ENCODE measurements around the gene CRACR2A. TPM values are rescaled to one million over a fixed set of nuclear protein-coding genes. Genes with fewer than 3 reads are reported as not detected.

Gene CRACR2A
- total RNA-seq, 1 experiment from 2014 or later: 0.92 TPM

GRCh38 chr12:3772380-3772779 is 19.5 kb upstream of the CRACR2A start:
- BruUV-seq (replicated peaks): no TSS peak
- intact Hi-C loops (cut with micrococcal nuclease; ENCODE audit: unreplicated experiment) (loop anchor here (10.0 kb wide), 1 partner anchor 108 kb away; no protein-coding TSS in a partner anchor), in situ Hi-C loops (cut with HindIII; ENCODE audit: low pct_unique_long_range_greater_than_20kb, low sequenced_read_pairs) (no loop called here)
- ChIA-PET POLR2A (no interaction called here), CTCF (no interaction called here)
- ATAC-seq (no peak), DNase-seq (ENCODE audit: low read depth, low spot score) (no peak)
- H3K36me3 ChIP-seq (ENCODE audit: control insufficient read depth, insufficient read depth, low read length): no peaks in the 10 kb centered on the region
- H3K27me3 ChIP-seq (ENCODE audit: control insufficient read depth, insufficient read depth, low read length): peaks cover 5% of the 10 kb centered on the region; the same call in 1 of the 2 replicates
- H3K4me1 ChIP-seq (ENCODE audit: control insufficient read depth, insufficient read depth, low read length): no peaks in the 10 kb centered on the region
- H3K9me3 ChIP-seq (ENCODE audit: control insufficient read depth, insufficient read depth, low read depth, low read length): no peaks in the 10 kb centered on the region
- TF ChIP-seq REST (IDR thresholded peaks at IDR 0.05; ENCODE audit: insufficient read depth in 1 of 2, low read depth in 2 of 2, low read length in 1 of 2) (no peak), TCF7L2 (IDR thresholded peaks at IDR 0.05; ENCODE audit: low read depth, low read length) (no peak), CTCF (IDR thresholded peaks at IDR 0.05) (no peak), SIN3A (IDR thresholded peaks at IDR 0.05; ENCODE audit: borderline replicate concordance, insufficient read depth, low read depth, low read length) (no peak), POLR2AphosphoS5 (IDR thresholded peaks at IDR 0.05; ENCODE audit: low read depth, low read length) (no peak)
- H3K27ac ChIP-seq (ENCODE audit: low read length): no peak overlapping the region
- no peak overlapping the region for H3K4me3 ChIP-seq (ENCODE audit: low read depth in 2 of 2, low read length in 2 of 2)

GRCh38 chr12:3771853-3772252 is 18.9 kb upstream of the CRACR2A start:
- DNase-seq (ENCODE audit: low read depth, low spot score) (no peak), ATAC-seq (no peak)
- Histone ChIP-seq H3K27me3 (ENCODE audit: control insufficient read depth, insufficient read depth, low read length) (peaks cover 4% of the 10 kb centered on the region; the same call in 1 of the 2 replicates), H3K9me3 (ENCODE audit: control insufficient read depth, insufficient read depth, low read depth, low read length) (no peaks in the 10 kb centered on the region), H3K4me3 (ENCODE audit: low read depth in 2 of 2, low read length in 2 of 2) (no peak overlapping the region), H3K36me3 (ENCODE audit: control insufficient read depth, insufficient read depth, low read length) (no peaks in the 10 kb centered on the region), H3K27ac (ENCODE audit: low read length) (no peak overlapping the region), H3K4me1 (ENCODE audit: control insufficient read depth, insufficient read depth, low read length) (no peaks in the 10 kb centered on the region)
- no peak for TF ChIP-seq REST (IDR thresholded peaks at IDR 0.05; ENCODE audit: insufficient read depth in 1 of 2, low read depth in 2 of 2, low read length in 1 of 2)
- no peak for TF ChIP-seq CTCF (IDR thresholded peaks at IDR 0.05)
- no peak for TF ChIP-seq POLR2AphosphoS5 (IDR thresholded peaks at IDR 0.05; ENCODE audit: low read depth, low read length)
- no peak for TF ChIP-seq TCF7L2 (IDR thresholded peaks at IDR 0.05; ENCODE audit: low read depth, low read length)
- TF ChIP-seq SIN3A (IDR thresholded peaks at IDR 0.05; ENCODE audit: borderline replicate concordance, insufficient read depth, low read depth, low read length): no peak
- POLR2A ChIA-PET: no interaction called here
- intact Hi-C loops (cut with micrococcal nuclease; ENCODE audit: unreplicated experiment): loop anchor here (10.0 kb wide), 1 partner anchor 107 kb away; no protein-coding TSS in a partner anchor
- in situ Hi-C loops (cut with HindIII; ENCODE audit: low pct_unique_long_range_greater_than_20kb, low sequenced_read_pairs): no loop called here
- no TSS peak for BruUV-seq (replicated peaks)
- CTCF ChIA-PET: no interaction called here

All from Panc1 (cell line).